Prostate gland (tissue), 2 donors: ENCODE results near the gene KRTAP29-1. TPM values are rescaled to one million over a fixed set of nuclear protein-coding genes. Genes with fewer than 3 reads are reported as not detected.

ENCODE experiments used
- DNase-seq: peaks from one replicate; pipeline ENCODE4 v3.0.0-alpha.2; 2019; ENCODE audit warnings: low spot score
- H3K27ac ChIP-seq, 2 donors: fragments of 200-600 bp; sonication (generic); 2 replicates each; pipeline ENCODE4 v1.5.1; 2017 to 2019
- H3K27me3 ChIP-seq: fragments of 200-600 bp; sonication (generic); replicated peaks from 2 replicates; pipeline ENCODE4 v1.5.1; 2019; ENCODE audit not compliant: insufficient read depth
- H3K36me3 ChIP-seq, 2 donors: fragments of 200-600 bp; sonication (generic); 1 replicate in 1 of 2; 2 replicates in 1 of 2; pipeline versions ENCODE4 v1.5.1 to v1.8.1; 2017 to 2019
- H3K4me1 ChIP-seq: fragments of 200-600 bp; sonication (generic); replicated peaks from 2 replicates; pipeline ENCODE4 v1.5.1; 2019
- H3K4me3 ChIP-seq, 2 donors: fragments of 200-600 bp; sonication (generic); 2 replicates each; pipeline ENCODE4 v1.5.1; 2017 to 2019
- H3K9me3 ChIP-seq: fragments of 200-600 bp; sonication (generic); 2 replicates; pipeline ENCODE4 v1.5.1; 2017
- POLR2A ChIP-seq: fragments of 450-650 bp; IDR thresholded peaks from one replicate; pipeline ENCODE4 v1.6.1; 2016; ENCODE audit warnings: antibody characterized with exemption, mild to moderate bottlenecking
- POLR2AphosphoS5 ChIP-seq: sonication (generic); formaldehyde crosslinking; IDR thresholded peaks from one replicate; pipeline ENCODE4 v1.6.1; 2017; ENCODE audit warnings: antibody characterized with exemption
- WGBS: methylation state at CpG from one replicate; pipeline ENCODE4 v1.1.5; 2018; 5-methylcytosine and 5-hydroxymethylcytosine counted together
- intact Hi-C: fragments of 100-400 bp; cut with DNase I; formaldehyde crosslinking; loops from one replicate; pipeline ENCODE4 v1.14.2; 2022
- total RNA-seq, 2 donors: library from RNA; depleted of rRNA; stranded (reverse); fragments of >200 nt; gene quantifications; one replicate each; pipeline ENCODE4 v1.1.0, GENCODE V29; 2016
- TF ChIP-seq, protein P1 (sequence below), 4 experiments: fragments of 200-600 bp in 2 of 4; fragments of 450-650 bp in 2 of 4; sonication (generic) in 2 of 4; IDR thresholded peaks; 1 replicate in 3 of 4; 2 replicates in 1 of 4; pipeline ENCODE4 v1.5.1; 2016 to 2019; ENCODE audit warnings: antibody characterized with exemption in 4 of 4, mild to moderate bottlenecking in 2 of 4, moderate library complexity in 2 of 4

The KRTAP29-1 gene
- total RNA-seq, 2 donors from 2014 or later = not detected

DNA sequence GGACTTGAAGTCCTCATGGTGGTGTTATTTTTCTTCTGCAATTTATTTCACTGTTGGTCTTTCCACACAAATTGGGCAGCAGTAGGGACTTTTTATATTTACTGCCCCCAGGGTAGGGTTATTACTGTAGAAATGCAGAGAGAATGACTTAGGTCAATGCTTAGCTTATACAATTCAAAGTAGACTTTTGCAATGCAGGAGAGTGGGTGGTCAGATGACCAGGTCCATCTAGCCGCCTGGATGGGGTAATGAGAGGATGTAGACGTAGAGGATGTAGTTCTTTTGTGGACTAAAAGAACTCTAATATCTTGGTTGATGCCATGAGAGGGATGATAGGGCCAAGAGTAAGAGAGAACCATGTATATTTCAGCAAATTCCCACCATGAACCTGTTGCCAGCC, 15.6 kb upstream of the KRTAP29-1 start:
- H3K27me3 ChIP-seq = no peaks in the 10 kb centered on the region
- TF ChIP-seq, protein P1, sequence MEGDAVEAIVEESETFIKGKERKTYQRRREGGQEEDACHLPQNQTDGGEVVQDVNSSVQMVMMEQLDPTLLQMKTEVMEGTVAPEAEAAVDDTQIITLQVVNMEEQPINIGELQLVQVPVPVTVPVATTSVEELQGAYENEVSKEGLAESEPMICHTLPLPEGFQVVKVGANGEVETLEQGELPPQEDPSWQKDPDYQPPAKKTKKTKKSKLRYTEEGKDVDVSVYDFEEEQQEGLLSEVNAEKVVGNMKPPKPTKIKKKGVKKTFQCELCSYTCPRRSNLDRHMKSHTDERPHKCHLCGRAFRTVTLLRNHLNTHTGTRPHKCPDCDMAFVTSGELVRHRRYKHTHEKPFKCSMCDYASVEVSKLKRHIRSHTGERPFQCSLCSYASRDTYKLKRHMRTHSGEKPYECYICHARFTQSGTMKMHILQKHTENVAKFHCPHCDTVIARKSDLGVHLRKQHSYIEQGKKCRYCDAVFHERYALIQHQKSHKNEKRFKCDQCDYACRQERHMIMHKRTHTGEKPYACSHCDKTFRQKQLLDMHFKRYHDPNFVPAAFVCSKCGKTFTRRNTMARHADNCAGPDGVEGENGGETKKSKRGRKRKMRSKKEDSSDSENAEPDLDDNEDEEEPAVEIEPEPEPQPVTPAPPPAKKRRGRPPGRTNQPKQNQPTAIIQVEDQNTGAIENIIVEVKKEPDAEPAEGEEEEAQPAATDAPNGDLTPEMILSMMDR (IDR thresholded peaks at IDR 0.05) = no peak
- TF ChIP-seq POLR2A (no peak), POLR2AphosphoS5 (no peak)
- intact Hi-C loops = no loop called here
- no peak overlapping the region for H3K4me3 ChIP-seq
- no peaks in the 10 kb centered on the region for H3K4me1 ChIP-seq
- no peak for DNase-seq
- H3K27ac ChIP-seq = no peak overlapping the region
- no peaks in the 10 kb centered on the region for H3K9me3 ChIP-seq
- no peaks in the 10 kb centered on the region for H3K36me3 ChIP-seq
- WGBS = 98% methylated on average over 2 of the region's 2 CpGs

DNA sequence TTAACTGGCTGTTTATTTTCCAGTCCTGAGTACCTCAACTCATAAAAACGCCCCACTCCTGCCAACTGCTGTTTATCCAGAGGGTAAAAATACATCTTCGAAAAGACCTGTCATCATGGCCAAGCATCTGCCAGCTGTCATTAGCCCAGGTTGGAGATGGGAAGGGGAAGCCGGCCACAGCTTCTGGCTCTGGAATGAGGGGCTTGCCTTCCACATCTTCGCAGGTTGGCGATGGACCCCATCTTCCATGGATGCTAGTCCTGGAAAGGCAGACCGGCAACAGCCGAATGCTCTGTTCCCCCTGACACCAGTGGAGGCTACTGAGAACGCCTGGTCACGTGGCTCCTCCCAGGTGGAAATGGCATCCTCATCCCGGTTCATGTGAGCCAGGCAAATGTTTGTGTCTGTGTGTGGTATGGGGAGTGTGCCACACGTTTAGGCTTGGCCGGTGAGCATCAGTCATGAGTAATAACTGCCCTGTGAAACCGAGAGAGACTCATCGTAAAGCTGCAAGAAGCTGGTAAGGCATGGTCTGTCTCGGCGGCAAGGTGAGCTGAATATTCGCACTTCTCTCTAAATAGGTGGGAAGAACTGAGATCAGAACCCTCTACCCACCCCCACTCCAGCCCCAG, 13.3 kb upstream of the KRTAP29-1 start:
- no peak for DNase-seq
- Histone ChIP-seq H3K27ac (no peak overlapping the region), H3K4me1 (no peaks in the 10 kb centered on the region), H3K27me3 (no peaks in the 10 kb centered on the region), H3K36me3 (no peaks in the 10 kb centered on the region), H3K4me3 (no peak overlapping the region), H3K9me3 (no peaks in the 10 kb centered on the region)
- intact Hi-C loops = no loop called here
- TF ChIP-seq POLR2A (no peak), POLR2AphosphoS5 (no peak)
- TF ChIP-seq, protein P1 (IDR thresholded peaks at IDR 0.05) = no peak
- WGBS = 75% methylated on average over 17 of the region's 17 CpGs

DNA sequence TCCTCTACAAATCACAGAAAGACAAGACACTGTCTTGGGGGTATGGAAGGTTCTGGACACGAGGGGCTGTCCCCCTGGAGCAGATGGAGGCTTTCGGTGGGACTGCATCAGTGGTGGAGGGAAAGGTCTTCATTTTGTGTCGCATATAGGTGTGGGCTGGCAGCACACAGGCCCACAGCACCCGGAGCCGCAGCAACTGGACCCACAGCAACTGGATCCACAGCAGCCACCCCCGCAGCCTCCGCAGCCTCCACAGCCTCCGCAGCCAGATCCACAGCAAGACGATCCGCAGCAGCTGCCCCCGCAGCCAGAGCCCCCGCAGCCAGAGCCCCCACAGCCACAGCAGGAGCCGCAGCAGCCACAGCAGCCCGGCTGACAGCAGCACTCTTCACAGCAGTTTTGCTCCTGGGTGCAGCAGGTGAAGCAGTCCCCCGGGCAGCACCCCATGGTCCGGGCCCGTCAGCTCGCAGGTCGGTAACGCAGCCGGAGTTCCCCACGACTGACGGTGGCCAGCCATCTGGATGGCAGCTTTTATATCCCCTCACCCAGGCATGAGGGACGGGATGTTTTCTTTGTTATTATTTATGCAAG, 12.6 kb upstream of the KRTAP29-1 start, which contains the start of gene KRTAP17-1:
Gene KRTAP17-1 (minus strand): TSS at position 507 of the 591 bp plus-strand sequence. CDS start 60 bp downstream, at position 447.
- TF ChIP-seq, protein P1 (IDR thresholded peaks at IDR 0.05) = no peak
- TF ChIP-seq POLR2AphosphoS5 (no peak), POLR2A (no peak)
- DNase-seq = no peak
- Histone ChIP-seq H3K27ac (no peak within 1 kb of the TSS), H3K36me3 (no peaks in the 10 kb centered on the region), H3K4me1 (no peaks in the 10 kb centered on the region), H3K4me3 (no peak within 1 kb of the TSS), H3K9me3 (no peaks in the 10 kb centered on the region), H3K27me3 (no peaks in the 10 kb centered on the region)
- intact Hi-C loops = no loop called here
- 82% methylated on average over 23 of the region's 24 CpGs for WGBS

DNA sequence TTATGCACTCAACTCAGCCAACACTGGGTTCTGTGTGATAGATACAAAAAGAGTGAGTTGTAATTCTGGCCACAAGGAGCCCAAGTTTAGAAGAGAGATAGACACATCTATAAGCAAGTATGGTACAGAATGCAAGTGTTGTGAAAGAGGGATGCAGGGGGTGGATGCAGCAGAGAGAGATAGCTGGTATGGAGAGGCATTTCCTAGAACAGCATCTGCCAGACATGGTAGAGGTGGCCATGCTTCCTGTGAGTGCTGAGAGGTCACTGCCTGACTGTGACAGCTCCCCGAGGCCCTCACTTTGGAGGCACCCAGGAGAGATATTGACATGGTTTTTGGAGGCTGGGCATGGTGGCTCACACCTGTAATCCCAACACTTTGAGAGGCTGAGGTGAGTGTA, 8.5 kb upstream of the KRTAP29-1 start:
- 95% methylated on average over 1 of the region's 1 CpG for WGBS
- Histone ChIP-seq H3K4me3 (no peak overlapping the region), H3K9me3 (no peaks in the 10 kb centered on the region), H3K27me3 (no peaks in the 10 kb centered on the region), H3K4me1 (no peaks in the 10 kb centered on the region), H3K36me3 (no peaks in the 10 kb centered on the region), H3K27ac (no peak overlapping the region)
- DNase-seq = no peak
- intact Hi-C loops = no loop called here
- no peak for TF ChIP-seq POLR2A
- TF ChIP-seq, protein P1 (IDR thresholded peaks at IDR 0.05) = no peak
- no peak for TF ChIP-seq POLR2AphosphoS5

DNA sequence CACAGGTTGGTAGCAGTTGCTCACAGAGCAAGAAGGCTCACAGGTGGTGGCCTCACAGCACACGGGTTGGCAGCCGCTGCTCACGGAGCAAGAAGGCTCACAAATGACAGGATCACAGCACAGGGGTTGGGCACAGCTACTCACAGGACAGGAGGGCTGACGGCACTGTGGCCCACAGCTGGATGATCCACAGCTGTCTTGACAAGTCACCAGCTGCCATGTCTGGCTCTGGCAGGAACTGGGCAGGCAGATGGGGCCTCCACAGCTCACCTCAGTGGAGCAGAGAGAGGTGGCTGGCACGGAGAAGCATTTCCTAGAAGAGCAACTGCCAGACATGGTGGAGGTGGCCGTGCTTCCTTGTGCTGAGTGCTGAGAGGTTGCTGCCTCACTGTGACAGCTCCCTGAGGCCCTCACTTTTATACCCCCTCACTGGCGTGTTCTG, 6.3 kb upstream of the KRTAP29-1 start, which contains the start of gene KRTAP16-1:
Gene KRTAP16-1 (minus strand): TSS at position 392 of the 442 bp plus-strand sequence. CDS start 56 bp downstream, at position 336.
- H3K36me3 ChIP-seq = no peaks in the 10 kb centered on the region
- H3K27ac ChIP-seq = no peak within 1 kb of the TSS
- WGBS = 69% methylated on average over 7 of the region's 7 CpGs
- H3K27me3 ChIP-seq = no peaks in the 10 kb centered on the region
- no peak within 1 kb of the TSS for H3K4me3 ChIP-seq
- intact Hi-C loops = no loop called here
- no peak for DNase-seq
- TF ChIP-seq, protein P1 (IDR thresholded peaks at IDR 0.05) = no peak
- no peak for TF ChIP-seq POLR2AphosphoS5
- TF ChIP-seq POLR2A = no peak
- no peaks in the 10 kb centered on the region for H3K4me1 ChIP-seq
- no peaks in the 10 kb centered on the region for H3K9me3 ChIP-seq
